ENCODE measurements around the gene DPCD.

The DPCD gene

GRCh38 chr10:101587725-101588653 lies at the start of gene DPCD, which contains the start of gene POLL:
DPCD (plus strand) TSS chr10:101588321; CDS start chr10:101588337, 16 bp downstream.
POLL (minus strand) TSS chr10:101588257; CDS start chr10:101587360, 897 bp downstream.
- peak within 1 kb of the TSS; percentile 95 for H3K4me3 ChIP-seq (ENCODE audit: control insufficient read depth, low read depth, low read length)
- peak; percentile 76 for DNase-seq (ENCODE audit: low read depth)
- no peak for TF ChIP-seq CTCF (IDR thresholded peaks at IDR 0.05; ENCODE audit: control insufficient read depth, insufficient read depth, low read depth, low read length, missing control alignments)

GRCh38 chr10:101538446-101538845 lies 49.7 kb upstream of the DPCD start:
- DNase-seq (ENCODE audit: low read depth) = no peak
- no peak for TF ChIP-seq CTCF (IDR thresholded peaks at IDR 0.05; ENCODE audit: control insufficient read depth, insufficient read depth, low read depth, low read length, missing control alignments)
- H3K4me3 ChIP-seq (ENCODE audit: control insufficient read depth, low read depth, low read length) = no peak overlapping the region

- no peak for DNase-seq (ENCODE audit: low read depth)
- no peak for TF ChIP-seq CTCF (IDR thresholded peaks at IDR 0.05; ENCODE audit: control insufficient read depth, insufficient read depth, low read depth, low read length, missing control alignments)
- no peak overlapping the region for H3K4me3 ChIP-seq (ENCODE audit: control insufficient read depth, low read depth, low read length)
These were observed 42.2 kb upstream of the DPCD start for GRCh38 chr10:101545898-101546297.

GRCh38 chr10:101550965-101551364 lies 37.2 kb upstream of the DPCD start:
- TF ChIP-seq CTCF (IDR thresholded peaks at IDR 0.05; ENCODE audit: control insufficient read depth, insufficient read depth, low read depth, low read length, missing control alignments) = no peak
- DNase-seq (ENCODE audit: low read depth) = no peak
- no peak overlapping the region for H3K4me3 ChIP-seq (ENCODE audit: control insufficient read depth, low read depth, low read length)

GRCh38 chr10:101552442-101552841 lies 35.7 kb upstream of the DPCD start:
- DNase-seq (ENCODE audit: low read depth) = no peak
- no peak for TF ChIP-seq CTCF (IDR thresholded peaks at IDR 0.05; ENCODE audit: control insufficient read depth, insufficient read depth, low read depth, low read length, missing control alignments)
- no peak overlapping the region for H3K4me3 ChIP-seq (ENCODE audit: control insufficient read depth, low read depth, low read length)

GRCh38 chr10:101557541-101557940 lies 30.6 kb upstream of the DPCD start:
- no peak overlapping the region for H3K4me3 ChIP-seq (ENCODE audit: control insufficient read depth, low read depth, low read length)
- no peak for TF ChIP-seq CTCF (IDR thresholded peaks at IDR 0.05; ENCODE audit: control insufficient read depth, insufficient read depth, low read depth, low read length, missing control alignments)
- no peak for DNase-seq (ENCODE audit: low read depth)

All from AG09309 (cell line).